Measurements from ENCODE around the gene FBXL17. TPM values are rescaled to one million over a fixed set of nuclear protein-coding genes. Genes with fewer than 3 reads are reported as not detected.
"Not testable (repeated sequence)": the region's sequence is repeated elsewhere in the genome, so short reads cannot be mapped to it uniquely, and the experiment has no call there.

Gene FBXL17
- total RNA-seq, 1 donor from 2014 or later: 11.1 TPM

DNA sequence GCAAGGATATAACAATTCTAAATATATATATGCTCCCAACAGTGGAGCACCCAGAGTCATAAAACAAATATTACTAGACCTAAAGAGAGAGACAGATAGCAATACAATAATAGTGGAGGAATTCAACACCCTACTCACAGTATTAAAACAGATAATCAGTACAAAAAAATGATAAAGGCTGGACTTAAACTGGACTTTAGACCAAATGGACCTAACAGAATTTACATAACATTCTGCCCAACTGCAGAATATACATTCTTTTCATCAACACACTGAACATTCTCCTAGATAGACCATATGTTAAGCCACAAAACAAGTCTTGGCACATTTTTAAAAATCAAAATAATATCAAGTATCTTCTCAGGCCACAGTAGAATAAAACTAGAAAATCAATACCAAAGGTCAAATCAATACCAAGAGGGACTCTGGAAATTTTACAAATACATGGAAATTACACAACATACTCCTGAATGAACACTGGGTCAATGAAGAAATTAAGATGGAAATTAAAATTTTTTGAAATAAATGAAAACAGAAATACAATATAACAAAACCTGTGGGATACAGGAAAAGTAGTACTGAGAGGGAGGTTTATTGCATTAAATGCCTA lies 100.8 kb downstream of the FBXL17 start:
- Mint-ChIP-seq H3K27ac (no peak overlapping the region), H3K4me3 (no peak overlapping the region), H3K9me3 (peaks cover 16% of the 10 kb centered on the region), H3K4me1 (ENCODE audit: unreplicated experiment) (no peaks in the 10 kb centered on the region), H3K36me3 (peaks cover 9% of the 10 kb centered on the region), H3K27me3 (no peaks in the 10 kb centered on the region)
- DNase-seq (ENCODE audit: extremely low spot score, unreplicated experiment): no peak
- TF ChIP-seq, protein P1, sequence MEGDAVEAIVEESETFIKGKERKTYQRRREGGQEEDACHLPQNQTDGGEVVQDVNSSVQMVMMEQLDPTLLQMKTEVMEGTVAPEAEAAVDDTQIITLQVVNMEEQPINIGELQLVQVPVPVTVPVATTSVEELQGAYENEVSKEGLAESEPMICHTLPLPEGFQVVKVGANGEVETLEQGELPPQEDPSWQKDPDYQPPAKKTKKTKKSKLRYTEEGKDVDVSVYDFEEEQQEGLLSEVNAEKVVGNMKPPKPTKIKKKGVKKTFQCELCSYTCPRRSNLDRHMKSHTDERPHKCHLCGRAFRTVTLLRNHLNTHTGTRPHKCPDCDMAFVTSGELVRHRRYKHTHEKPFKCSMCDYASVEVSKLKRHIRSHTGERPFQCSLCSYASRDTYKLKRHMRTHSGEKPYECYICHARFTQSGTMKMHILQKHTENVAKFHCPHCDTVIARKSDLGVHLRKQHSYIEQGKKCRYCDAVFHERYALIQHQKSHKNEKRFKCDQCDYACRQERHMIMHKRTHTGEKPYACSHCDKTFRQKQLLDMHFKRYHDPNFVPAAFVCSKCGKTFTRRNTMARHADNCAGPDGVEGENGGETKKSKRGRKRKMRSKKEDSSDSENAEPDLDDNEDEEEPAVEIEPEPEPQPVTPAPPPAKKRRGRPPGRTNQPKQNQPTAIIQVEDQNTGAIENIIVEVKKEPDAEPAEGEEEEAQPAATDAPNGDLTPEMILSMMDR (conservative IDR thresholded peaks at IDR 0.05): no peak

DNA sequence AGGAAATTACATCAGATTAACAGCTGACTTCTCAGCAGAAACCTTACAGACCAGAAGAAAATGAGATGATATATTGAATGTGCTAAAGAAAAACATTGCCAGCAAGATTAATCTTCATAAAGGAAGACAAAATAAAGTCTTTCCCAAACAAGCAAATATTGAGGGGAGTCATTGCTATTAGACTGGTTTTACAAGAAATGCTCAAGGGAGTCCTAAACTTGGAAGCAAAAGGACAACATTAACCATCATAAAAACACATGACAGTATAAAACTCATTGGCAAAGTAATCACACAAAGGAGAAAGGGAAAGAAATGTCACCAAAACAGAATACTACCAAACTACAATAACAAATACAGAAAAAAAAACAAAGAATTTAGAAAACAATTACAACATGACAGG lies 101.7 kb downstream of the FBXL17 start:
- H3K4me1 Mint-ChIP-seq (ENCODE audit: unreplicated experiment): peaks cover 3% of the 10 kb centered on the region
- TF ChIP-seq, protein P1 (conservative IDR thresholded peaks at IDR 0.05): no peak
- H3K27me3 Mint-ChIP-seq: no peaks in the 10 kb centered on the region
- peaks cover 16% of the 10 kb centered on the region for H3K9me3 Mint-ChIP-seq
- no peak for DNase-seq (ENCODE audit: extremely low spot score, unreplicated experiment)
- peaks cover 9% of the 10 kb centered on the region for H3K36me3 Mint-ChIP-seq
- H3K27ac Mint-ChIP-seq: no peak overlapping the region
- H3K4me3 Mint-ChIP-seq: no peak overlapping the region

DNA sequence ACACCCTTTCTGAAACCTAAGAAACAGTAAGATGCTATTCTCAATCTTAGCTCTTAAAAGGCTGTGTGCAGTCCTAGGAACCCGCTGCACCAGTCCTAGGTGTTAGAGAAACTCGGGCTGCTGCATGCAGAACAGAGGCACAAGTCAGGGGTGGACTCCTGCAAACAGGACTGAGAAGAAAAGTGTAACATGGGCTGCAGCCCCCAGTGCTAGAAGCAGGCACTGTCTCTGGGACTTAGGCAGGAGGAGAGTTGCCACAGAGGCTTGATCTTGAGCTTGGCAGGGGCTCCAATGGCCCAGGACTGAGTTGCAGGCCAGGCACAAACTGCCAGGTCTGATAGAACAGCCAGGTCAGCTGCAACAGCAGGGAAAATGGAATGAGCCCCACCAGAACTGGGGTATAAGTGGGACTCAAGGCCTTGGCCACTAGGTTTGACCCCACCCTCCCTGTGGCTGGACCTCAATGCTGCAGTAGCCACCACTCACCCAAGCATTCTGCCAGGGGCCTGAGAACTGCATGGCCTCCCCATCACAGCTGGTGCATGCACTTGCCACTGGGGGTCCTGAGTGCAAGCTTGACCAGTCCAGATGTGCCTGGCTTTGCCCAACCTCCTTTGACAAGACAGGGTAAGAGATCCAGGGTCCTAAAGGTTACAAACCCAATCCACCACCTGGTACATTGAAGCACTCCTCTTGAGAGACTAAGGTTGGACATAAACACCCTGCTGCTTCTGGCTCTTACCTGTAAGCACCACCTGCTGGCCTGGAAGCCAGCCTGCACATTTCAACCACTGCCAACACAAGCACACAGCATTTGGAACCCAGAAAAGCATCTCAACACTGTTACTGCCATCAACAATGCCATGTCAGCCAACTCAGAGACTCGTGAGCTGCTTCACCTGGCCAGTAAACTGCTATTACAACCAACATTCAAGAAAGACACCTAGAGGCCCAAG lies 103.3 kb downstream of the FBXL17 start:
- no peak overlapping the region for H3K27ac Mint-ChIP-seq
- DNase-seq (ENCODE audit: extremely low spot score, unreplicated experiment): no peak
- H3K27me3 Mint-ChIP-seq: no peaks in the 10 kb centered on the region
- peaks cover 3% of the 10 kb centered on the region for H3K4me1 Mint-ChIP-seq (ENCODE audit: unreplicated experiment)
- peaks cover 15% of the 10 kb centered on the region for H3K9me3 Mint-ChIP-seq
- H3K4me3 Mint-ChIP-seq: no peak overlapping the region
- TF ChIP-seq, protein P1 (conservative IDR thresholded peaks at IDR 0.05): no peak
- H3K36me3 Mint-ChIP-seq: peaks cover 7% of the 10 kb centered on the region

DNA sequence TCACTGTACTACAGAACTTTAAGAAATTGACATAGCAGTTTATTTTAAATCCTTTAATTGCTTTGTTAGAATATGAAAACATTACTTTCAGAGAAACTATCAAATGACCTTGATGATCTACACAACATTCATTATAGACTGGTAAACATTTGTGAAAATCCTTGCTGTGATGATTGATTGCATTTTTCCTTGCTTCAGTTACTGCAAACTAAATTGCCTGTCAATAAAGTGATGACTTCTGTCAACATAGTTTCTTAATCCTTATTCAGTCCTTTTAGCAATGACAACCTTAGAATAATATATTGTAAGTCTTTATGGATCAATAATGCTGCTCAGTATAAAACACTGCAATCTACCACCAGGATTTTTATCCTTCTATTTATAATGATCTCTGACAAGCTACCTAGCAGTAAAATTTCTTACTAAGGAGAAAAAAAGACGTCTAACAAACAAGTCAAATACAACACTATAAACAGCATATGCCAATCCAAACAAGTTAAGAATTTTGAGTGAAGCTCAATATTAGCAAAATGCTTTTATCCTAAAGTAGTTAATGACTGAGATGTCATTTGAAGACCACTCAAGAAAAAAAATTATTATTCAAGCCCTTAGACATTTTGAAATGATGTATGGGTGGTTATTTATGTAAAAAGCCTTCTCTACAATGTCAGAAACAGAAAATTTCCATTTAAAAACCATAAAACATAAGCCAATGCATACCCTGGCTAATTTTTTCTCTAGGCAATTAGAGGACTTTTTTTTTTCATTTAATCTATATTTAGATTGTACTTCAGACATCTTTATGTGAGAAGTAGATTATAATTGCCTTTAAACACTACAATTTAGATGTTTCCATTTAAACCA lies 105.5 kb downstream of the FBXL17 start:
- no peaks in the 10 kb centered on the region for H3K36me3 Mint-ChIP-seq

DNA sequence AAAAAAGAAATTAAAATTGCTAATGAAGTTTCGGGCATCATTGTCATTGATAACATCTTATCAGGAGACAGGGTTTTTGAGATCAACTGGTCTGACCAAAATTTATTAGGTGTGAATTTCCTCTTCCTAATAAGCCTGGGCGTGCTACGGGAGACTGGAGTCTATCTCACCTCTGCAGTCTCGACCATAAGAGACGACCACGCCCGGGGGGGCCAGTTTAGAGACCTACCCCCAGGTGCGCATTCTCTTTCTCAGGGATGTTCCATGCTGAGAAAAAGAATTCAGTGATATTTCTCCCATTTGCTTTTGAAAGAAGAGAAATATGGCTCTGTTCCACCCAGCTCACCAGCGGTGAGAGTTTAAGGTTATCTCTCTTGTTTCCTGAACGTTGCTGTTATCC lies 107.8 kb downstream of the FBXL17 start:
- not testable (repeated sequence) for H3K4me1 Mint-ChIP-seq (ENCODE audit: unreplicated experiment); H3K4me3 Mint-ChIP-seq; H3K9me3 Mint-ChIP-seq; DNase-seq (ENCODE audit: extremely low spot score, unreplicated experiment); H3K27ac Mint-ChIP-seq; H3K36me3 Mint-ChIP-seq; H3K27me3 Mint-ChIP-seq

More for the DNA sequence above, 105.5 kb downstream of the FBXL17 start:
- DNase-seq (ENCODE audit: extremely low spot score, unreplicated experiment): no peak
- H3K4me1 Mint-ChIP-seq (ENCODE audit: unreplicated experiment): peaks cover 3% of the 10 kb centered on the region
- no peak overlapping the region for H3K4me3 Mint-ChIP-seq
- TF ChIP-seq, protein P1 (conservative IDR thresholded peaks at IDR 0.05): no peak
- no peaks in the 10 kb centered on the region for H3K27me3 Mint-ChIP-seq
- H3K9me3 Mint-ChIP-seq: peaks cover 3% of the 10 kb centered on the region
- no peak overlapping the region for H3K27ac Mint-ChIP-seq
